NCI-H187 (cell line): Measurements from ENCODE around the gene ZNF648.
"Not testable (repeated sequence)": the region's sequence is repeated elsewhere in the genome, so short reads cannot be mapped to it uniquely, and the experiment has no call there.

Experiments used
- DNase-seq, 2 experiments: peaks; one replicate each; lab custom pipeline; 2025; lab: John Stamatoyannopoulos, UW

Gene ZNF648

GRCh38 chr1:182061594-182061993, at the start of gene ZNF648:
Gene ZNF648, minus strand, starts transcription at chr1:182061712. Its CDS starts 3,702 bp downstream, at chr1:182058010.
- DNase-seq = no peak

GRCh38 chr1:182110635-182111034, 49.1 kb upstream of the ZNF648 start:
- DNase-seq = no peak

- no peak for DNase-seq
These were observed 48.3 kb upstream of the ZNF648 start for GRCh38 chr1:182109771-182110170.

- no peak for DNase-seq
These were observed 45.7 kb upstream of the ZNF648 start for GRCh38 chr1:182107209-182107608.

GRCh38 chr1:182102043-182102416, 40.5 kb upstream of the ZNF648 start:
- no peak for DNase-seq

- no peak for DNase-seq
These were observed 40.0 kb upstream of the ZNF648 start for GRCh38 chr1:182101415-182102042.

- no peak for DNase-seq
These were observed 36.8 kb upstream of the ZNF648 start for GRCh38 chr1:182098301-182098700.

GRCh38 chr1:182095946-182096345, 34.4 kb upstream of the ZNF648 start:
- DNase-seq = no peak

- DNase-seq = not testable (repeated sequence)
These were observed 33.0 kb upstream of the ZNF648 start for GRCh38 chr1:182094514-182095005.

- DNase-seq = no peak
These were observed 32.3 kb upstream of the ZNF648 start for GRCh38 chr1:182093781-182094180.

GRCh38 chr1:182092336-182092735, 30.8 kb upstream of the ZNF648 start:
- no peak for DNase-seq

- DNase-seq = no peak
These were observed 29.6 kb upstream of the ZNF648 start for GRCh38 chr1:182091083-182091482.

GRCh38 chr1:182087719-182088350, 26.3 kb upstream of the ZNF648 start:
- no peak for DNase-seq

- DNase-seq = no peak
These were observed 25.8 kb upstream of the ZNF648 start for GRCh38 chr1:182087304-182087703.

- no peak for DNase-seq
These were observed 25.1 kb upstream of the ZNF648 start for GRCh38 chr1:182086620-182087019.

GRCh38 chr1:182086136-182086535, 24.6 kb upstream of the ZNF648 start:
- no peak for DNase-seq

- DNase-seq = no peak
These were observed 24.2 kb upstream of the ZNF648 start for GRCh38 chr1:182085726-182086125.

GRCh38 chr1:182084487-182085316, 23.2 kb upstream of the ZNF648 start:
- peak; percentile 73 to 77 for DNase-seq

GRCh38 chr1:182083851-182084486, 22.5 kb upstream of the ZNF648 start:
- no peak for DNase-seq

- peak; percentile 29 to 45 for DNase-seq
These were observed 19.6 kb upstream of the ZNF648 start for GRCh38 chr1:182080955-182081582.

- no peak for DNase-seq
These were observed 18.5 kb upstream of the ZNF648 start for GRCh38 chr1:182080040-182080439.

GRCh38 chr1:182071924-182072323, 10.4 kb upstream of the ZNF648 start:
- DNase-seq = no peak
